IMR-90 (cell line): ENCODE data around the gene GALNT14. TPM values are rescaled to one million over a fixed set of nuclear protein-coding genes. Genes with fewer than 3 reads are reported as not detected.

ENCODE experiments used
- ATAC-seq: fragments of 200-7000 bp; cut with Tn5 transposase; 2 replicates; pipeline ENCODE4 v1.9.1; 2020; ENCODE audit warnings: low read depth, mild to moderate bottlenecking, moderate library complexity
- BruUV-seq: library from RNA; stranded (reverse); fragments of 400-500 nt; replicated peaks from 2 replicates; lab custom pipeline; 2021; lab: Mats Ljungman, UMichigan
- CTCF ChIA-PET: fragments of 300-600 bp; formaldehyde crosslinking; extraction: SDS; loops from one replicate; lab custom pipeline; 2021; ENCODE audit warnings: antibody characterized with exemption; lab: Yijun Ruan, JAX
- POLR2A ChIA-PET: fragments of 300-600 bp; sonication (Branson Sonifier 250); formaldehyde crosslinking; loops from one replicate; lab custom pipeline; 2022; ENCODE audit warnings: antibody characterized with exemption; ENCODE audit not compliant: unreplicated experiment; lab: Charles Lee
- DNase-seq: peaks from one replicate; pipeline ENCODE4 v3.0.0; 2013
- H2AFZ ChIP-seq: replicated peaks from 2 replicates; pipeline ENCODE3; 2013; ENCODE audit warnings: low read length, mild to moderate bottlenecking; ENCODE audit not compliant: poor library complexity
- H2AK5ac ChIP-seq: 2 replicates; pipeline ENCODE4 v1.6.1; 2013; ENCODE audit warnings: low read depth, low read length, inconsistent platforms
- H2AK9ac ChIP-seq: replicated peaks from 2 replicates; pipeline ENCODE3; 2013; ENCODE audit warnings: mild to moderate bottlenecking, low read depth, low read length, moderate library complexity; ENCODE audit not compliant: poor library complexity
- H2BK120ac ChIP-seq: 2 replicates; pipeline ENCODE4 v1.6.1; 2013; ENCODE audit warnings: low read depth, low read length, inconsistent platforms
- H2BK15ac ChIP-seq: 3 replicates; pipeline ENCODE4 v1.6.1; 2013; ENCODE audit warnings: low read depth, low read length, inconsistent platforms
- H2BK20ac ChIP-seq: 2 replicates; pipeline ENCODE4 v1.6.1; 2013; ENCODE audit warnings: low read depth, mild to moderate bottlenecking, inconsistent platforms, low read length, moderate library complexity
- H2BK5ac ChIP-seq: 2 replicates; pipeline ENCODE4 v1.6.1; 2013; ENCODE audit warnings: mild to moderate bottlenecking, low read depth, low read length, inconsistent platforms; ENCODE audit not compliant: poor library complexity, severe bottlenecking
- H3K14ac ChIP-seq: replicated peaks from 2 replicates; pipeline ENCODE4 v1.6.1; 2013; ENCODE audit warnings: low read depth, low read length, inconsistent platforms
- H3K18ac ChIP-seq: 2 replicates; pipeline ENCODE4 v1.6.1; 2013; ENCODE audit warnings: low read depth, low read length, control low read depth
- H3K23ac ChIP-seq: 2 replicates; pipeline ENCODE4 v1.6.1; 2013; ENCODE audit warnings: low read depth, low read length, inconsistent platforms
- H3K27ac ChIP-seq: 2 replicates; pipeline ENCODE4 v1.5.1; 2013; ENCODE audit warnings: mild to moderate bottlenecking, control low read depth, low read length; ENCODE audit not compliant: insufficient read depth
- H3K27me3 ChIP-seq: 2 replicates; pipeline ENCODE4 v1.6.1; 2013; ENCODE audit warnings: low read length; ENCODE audit not compliant: control insufficient read depth, insufficient read depth
- H3K36me3 ChIP-seq: 2 replicates; pipeline ENCODE4 v1.6.1; 2013; ENCODE audit warnings: low read length, mixed read lengths; ENCODE audit not compliant: control insufficient read depth, insufficient read depth
- H3K4ac ChIP-seq: 2 replicates; pipeline ENCODE4 v1.6.1; 2013; ENCODE audit warnings: low read depth, low read length, inconsistent platforms
- H3K4me1 ChIP-seq: 2 replicates; pipeline ENCODE4 v1.6.1; 2013; ENCODE audit warnings: low read length, mixed read lengths; ENCODE audit not compliant: control insufficient read depth, insufficient read depth
- H3K4me2 ChIP-seq: 2 replicates; pipeline ENCODE4 v1.6.1; 2013; ENCODE audit warnings: low read depth, mild to moderate bottlenecking, control low read depth, low read length, moderate library complexity
- H3K4me3 ChIP-seq: 2 replicates; pipeline ENCODE4 v1.5.1; 2013; ENCODE audit warnings: low read depth, mild to moderate bottlenecking, control low read depth, low read length, moderate library complexity; ENCODE audit not compliant: insufficient read depth
- H3K56ac ChIP-seq: 2 replicates; pipeline ENCODE4 v1.6.1; 2013; ENCODE audit warnings: low read length, inconsistent platforms; ENCODE audit not compliant: insufficient read depth; ENCODE audit errors: extremely low read depth
- H3K79me1 ChIP-seq, 2 experiments: 2 replicates each; pipeline ENCODE4 v1.6.1; 2013; ENCODE audit warnings: low read length in 2 of 2, inconsistent platforms in 1 of 2, low read depth in 1 of 2
- H3K9ac ChIP-seq: 2 replicates; pipeline ENCODE4 v1.6.1; 2013; ENCODE audit warnings: low read depth, low read length, control low read depth
- H3K9me1 ChIP-seq: 2 replicates; pipeline ENCODE4 v1.6.1; 2013; ENCODE audit warnings: low read length, inconsistent platforms; ENCODE audit not compliant: insufficient read depth
- H3K9me3 ChIP-seq: 2 replicates; pipeline ENCODE4 v1.6.1; 2013; ENCODE audit warnings: low read length; ENCODE audit not compliant: control insufficient read depth, insufficient read depth
- H4K20me1 ChIP-seq: 2 replicates; pipeline ENCODE4 v1.6.1; 2013; ENCODE audit warnings: low read length, inconsistent platforms; ENCODE audit not compliant: insufficient read depth
- H4K5ac ChIP-seq: 2 replicates; pipeline ENCODE4 v1.6.1; 2013; ENCODE audit warnings: mild to moderate bottlenecking, low read depth, low read length, control low read depth
- H4K8ac ChIP-seq, 2 experiments: 2 replicates each; pipeline ENCODE4 v1.6.1; 2013; ENCODE audit warnings: low read depth in 2 of 2, low read length in 2 of 2, control low read depth in 1 of 2, inconsistent platforms in 1 of 2
- H4K91ac ChIP-seq: 2 replicates; pipeline ENCODE4 v1.6.1; 2013; ENCODE audit warnings: low read depth, low read length, inconsistent platforms; ENCODE audit not compliant: insufficient read depth
- CEBPB ChIP-seq: IDR thresholded peaks from 2 replicates; pipeline ENCODE4 v1.6.1; 2012; ENCODE audit warnings: low read depth, low read length, improper control_type of control experiment
- CHD1 ChIP-seq: IDR thresholded peaks from 2 replicates; pipeline ENCODE4 v1.6.1; 2012; ENCODE audit warnings: low read depth, low read length, improper control_type of control experiment
- ELK1 ChIP-seq: fragments of 150-350 bp; IDR thresholded peaks from 2 replicates; pipeline ENCODE4 v1.6.1; 2016; ENCODE audit warnings: low read depth, mild to moderate bottlenecking, low read length, moderate library complexity, borderline replicate concordance
- MAFK ChIP-seq: IDR thresholded peaks from 2 replicates; pipeline ENCODE4 v1.6.1; 2012; ENCODE audit warnings: low read depth, low read length, improper control_type of control experiment
- MAZ ChIP-seq: IDR thresholded peaks from 2 replicates; pipeline ENCODE4 v1.6.1; 2012; ENCODE audit warnings: low read depth, mild to moderate bottlenecking, low read length, improper control_type of control experiment, moderate library complexity, borderline replicate concordance
- MXI1 ChIP-seq: IDR thresholded peaks from 2 replicates; pipeline ENCODE4 v1.6.1; 2012; ENCODE audit warnings: low read depth, mild to moderate bottlenecking, low read length, moderate library complexity, borderline replicate concordance
- POLR2A ChIP-seq: IDR thresholded peaks from 2 replicates; pipeline ENCODE4 v1.6.1; 2012; ENCODE audit warnings: mild to moderate bottlenecking, low read depth, low read length
- RAD21 ChIP-seq: IDR thresholded peaks from 2 replicates; pipeline ENCODE4 v1.6.1; 2012; ENCODE audit warnings: low read length, improper control_type of control experiment
- RCOR1 ChIP-seq: IDR thresholded peaks from 2 replicates; pipeline ENCODE4 v1.6.1; 2012; ENCODE audit warnings: mild to moderate bottlenecking, low read length, improper control_type of control experiment; ENCODE audit not compliant: insufficient replicate concordance
- SMC3 ChIP-seq: fragments of 150-350 bp; IDR thresholded peaks from 2 replicates; pipeline ENCODE4 v1.6.1; 2016; ENCODE audit warnings: low read depth, mild to moderate bottlenecking, antibody characterized with exemption, low read length, moderate library complexity
- USF2 ChIP-seq: fragments of 150-350 bp; IDR thresholded peaks from 2 replicates; pipeline ENCODE4 v1.6.1; 2017; ENCODE audit warnings: mild to moderate bottlenecking, antibody characterized with exemption, low read length, low read depth
- WGBS, 2 experiments: methylation state at CpG; one replicate each; pipeline versions ENCODE4 v1.1.5 to v1.1.7; 2013; ENCODE audit warnings: missing lambda C conversion rate in 2 of 2; ENCODE audit not compliant: insufficient read length in 1 of 2; ENCODE audit errors: extremely low coverage in 2 of 2; 5-methylcytosine and 5-hydroxymethylcytosine counted together
- dilution Hi-C: fragments of 300-500 bp; cut with HindIII; formaldehyde crosslinking; loops from one replicate; pipeline ENCODE4 v1.14.3; 2018; ENCODE audit warnings: low sequenced_read_pairs; ENCODE audit not compliant: unreplicated experiment
- in situ Hi-C: fragments of 300-500 bp; cut with MboI; formaldehyde crosslinking; loops from 3 replicates; pipeline ENCODE4 v1.14.3; 2019; ENCODE audit warnings: low sequenced_read_pairs, inconsistent platforms, mixed read lengths
- intact Hi-C: fragments of 100-400 bp; cut with micrococcal nuclease; formaldehyde crosslinking; loops from 2 replicates; pipeline ENCODE4 v1.10.0; 2022
- polyA plus RNA-seq, 3 experiments: library from polyadenylated mRNA; depleted of rRNA; stranded (reverse); fragments of >200 nt; gene quantifications; 2 replicates each; pipeline ENCODE4 v1.2.3, GENCODE V29; 2012; ENCODE audit warnings: low replicate concordance in 1 of 3
- total RNA-seq: library from RNA; depleted of rRNA; stranded (reverse); fragments of >200 nt; gene quantifications from 2 replicates; pipeline ENCODE4 v1.2.3, GENCODE V29; 2012

Gene GALNT14
- total and polyA plus RNA-seq, 2 of the 4 experiments (the other 2 are of a cell fraction): 0.15 to 0.18 TPM

- DNase-seq: no peak
- Histone ChIP-seq H3K56ac (no peak overlapping the region), H4K20me1 (no peaks in the 10 kb centered on the region; the same call in 1 of the 2 replicates), H3K9me3 (no peaks in the 10 kb centered on the region), H2AK9ac (no peak overlapping the region), H3K9me1 (no peaks in the 10 kb centered on the region), H3K4me3 (no peak overlapping the region), H3K4ac (no peak overlapping the region), H3K36me3 (no peaks in the 10 kb centered on the region), H2BK15ac (no peak overlapping the region), H3K27me3 (peaks cover 1% of the 10 kb centered on the region; the same call in 1 of the 2 replicates), H4K8ac (no peak overlapping the region), H2AK5ac (no peak overlapping the region), H4K5ac (no peak overlapping the region), H3K79me1 (no peaks in the 10 kb centered on the region), H3K4me1 (no peaks in the 10 kb centered on the region), H2BK120ac (no peak overlapping the region), H3K23ac (no peak overlapping the region), H3K9ac (no peak overlapping the region), H2AFZ (no peak overlapping the region), H4K91ac (no peak overlapping the region), H2BK5ac (no peak overlapping the region), H2BK20ac (no peak overlapping the region), H3K4me2 (no peak overlapping the region), H3K14ac (no peak overlapping the region), H3K18ac (no peak overlapping the region), H3K27ac (no peak overlapping the region)
- WGBS, 2 experiments: no CpG with 5 or more reads among the region's 8 CpGs
- dilution Hi-C loops (no loop called here), in situ Hi-C loops (no loop called here), intact Hi-C loops (no loop called here)
- no TSS peak for BruUV-seq
- ChIA-PET POLR2A (no interaction called here), CTCF (no interaction called here)
- no peak for ATAC-seq
- TF ChIP-seq RCOR1 (no peak), POLR2A (no peak), MAFK (no peak), MXI1 (no peak), MAZ (no peak), USF2 (no peak), RAD21 (no peak), SMC3 (no peak), CEBPB (no peak), CHD1 (no peak), ELK1 (no peak)
Observed at GRCh38 chr2:30981510-30981909, 156.7 kb downstream of the GALNT14 start.
